B cell (primary cell): Measurements from ENCODE around the gene SMAD9. TPM values are rescaled to one million over a fixed set of nuclear protein-coding genes. Genes with fewer than 3 reads are reported as not detected.

Experiments used
- ATAC-seq: fragments of 200-7000 bp; cut with Tn5 transposase; one replicate; pipeline ENCODE4 v1.10.0; 2021; ENCODE audit warnings: low read depth, mild to moderate bottlenecking, moderate number of reproducible peaks, moderate library complexity
- CTCF ChIA-PET: fragments of 350-600 bp; sonication (Branson Sonifier 250); formaldehyde crosslinking; loops from one replicate; lab custom pipeline; 2021; ENCODE audit warnings: antibody characterized with exemption, inconsistent platforms; lab: Charles Lee
- POLR2A ChIA-PET: fragments of 350-600 bp; sonication (Branson Sonifier 250); formaldehyde crosslinking; loops from one replicate; lab custom pipeline; 2021; ENCODE audit warnings: antibody characterized with exemption; lab: Charles Lee
- DNase-seq: peaks from one replicate; pipeline ENCODE4 v3.0.0; 2013
- H2AFZ ChIP-seq: 2 replicates; pipeline ENCODE4 v1.6.1; 2012; ENCODE audit warnings: mild to moderate bottlenecking, low read depth, low read length; ENCODE audit not compliant: insufficient read depth, poor library complexity, severe bottlenecking
- H3K27ac ChIP-seq, 2 donors: 1 replicate in 1 of 2; 2 replicates in 1 of 2; pipeline ENCODE4 v1.5.1; 2012 to 2013; ENCODE audit warnings: low read length in 2 of 2, mild to moderate bottlenecking in 2 of 2, moderate library complexity in 1 of 2
- H3K27me3 ChIP-seq, 4 experiments: fragments of 200-600 bp in 1 of 4; sonication (generic) in 1 of 4; replicated peaks in 1 of 4; 1 replicate in 2 of 4; 2 replicates in 2 of 4; pipeline versions ENCODE4 v1.6.1 to v1.7.0; 2013 to 2016; ENCODE audit warnings: low read length in 3 of 4, mild to moderate bottlenecking in 2 of 4, mixed read lengths in 1 of 4, moderate library complexity in 1 of 4; ENCODE audit not compliant: insufficient read depth in 4 of 4, control insufficient read depth in 3 of 4; ENCODE audit errors: control extremely low read depth in 1 of 4
- H3K36me3 ChIP-seq, 2 experiments: replicated peaks in 1 of 2; 1 replicate in 1 of 2; 2 replicates in 1 of 2; pipeline versions ENCODE4 v1.6.1 to v1.7.1; 2013; ENCODE audit warnings: low read length in 1 of 2; ENCODE audit not compliant: insufficient read depth in 2 of 2, control insufficient read depth in 1 of 2; ENCODE audit errors: control extremely low read depth in 1 of 2, extremely low read depth in 1 of 2
- H3K4me1 ChIP-seq, 2 donors: fragments of 200-600 bp in 1 of 2; sonication (generic) in 1 of 2; 1 replicate in 1 of 2; 2 replicates in 1 of 2; pipeline versions ENCODE4 v1.5.1 to v1.6.1; 2013 to 2017; ENCODE audit warnings: low read length in 2 of 2; ENCODE audit not compliant: control insufficient read depth in 2 of 2, insufficient read depth in 2 of 2
- H3K4me2 ChIP-seq: replicated peaks from 2 replicates; pipeline ENCODE3; 2012; ENCODE audit warnings: mild to moderate bottlenecking, low read depth, low read length; ENCODE audit not compliant: poor library complexity, severe bottlenecking
- H3K4me3 ChIP-seq, 5 experiments: fragments of 200-600 bp in 1 of 5; sonication (generic) in 1 of 5; 1 replicate in 3 of 5; 2 replicates in 2 of 5; pipeline versions ENCODE4 v1.5.1 to v1.7.0; 2011 to 2016; ENCODE audit warnings: low read length in 4 of 5, mild to moderate bottlenecking in 4 of 5, low read depth in 2 of 5, control low read depth in 1 of 5, moderate library complexity in 1 of 5; ENCODE audit not compliant: insufficient read depth in 1 of 5; ENCODE audit errors: control extremely low read depth in 1 of 5, extremely low read depth in 1 of 5
- H3K79me2 ChIP-seq: fragments of 200-600 bp; sonication (generic); one replicate; pipeline ENCODE4 v1.6.0; 2016; ENCODE audit warnings: low read length; ENCODE audit not compliant: control insufficient read depth, insufficient read depth
- H3K9ac ChIP-seq: fragments of 200-600 bp; sonication (generic); 2 replicates; pipeline ENCODE4 v1.6.1; 2017; ENCODE audit warnings: mild to moderate bottlenecking, low read length, moderate library complexity
- H3K9me3 ChIP-seq, 3 donors: one replicate each; pipeline versions ENCODE4 v1.6.1 to v1.7.1; 2013; ENCODE audit warnings: low read length in 2 of 3; ENCODE audit not compliant: control insufficient read depth in 2 of 3, insufficient read depth in 1 of 3; ENCODE audit errors: control extremely low read depth in 1 of 3
- H4K20me1 ChIP-seq: 2 replicates; pipeline ENCODE4 v1.6.0; 2012; ENCODE audit warnings: mild to moderate bottlenecking, low read length; ENCODE audit not compliant: insufficient read depth, control insufficient read depth, poor library complexity, severe bottlenecking
- H3K27ac Mint-ChIP-seq: one replicate; pipeline ENCODE4 v1.8.0; 2021; ENCODE audit warnings: mixed read lengths
- H3K27me3 Mint-ChIP-seq: one replicate; pipeline ENCODE4 v1.8.0; 2021; ENCODE audit warnings: mixed read lengths
- H3K4me1 Mint-ChIP-seq: one replicate; pipeline ENCODE4 v1.8.0; 2021; ENCODE audit warnings: mixed read lengths
- H3K4me3 Mint-ChIP-seq: one replicate; pipeline ENCODE4 v1.8.0; 2021; ENCODE audit warnings: mixed read lengths
- H3K9me3 Mint-ChIP-seq: one replicate; pipeline ENCODE4 v1.8.0; 2022; ENCODE audit warnings: mixed read lengths; ENCODE audit not compliant: insufficient read depth
- CTCF ChIP-seq: fragments of 200-600 bp; IDR thresholded peaks from one replicate; pipeline ENCODE4 v1.8.0; 2022; ENCODE audit warnings: antibody characterized with exemption, mild to moderate bottlenecking
- EZH2 ChIP-seq: IDR thresholded peaks from 2 replicates; pipeline ENCODE4 v1.6.1; 2012; ENCODE audit warnings: borderline replicate concordance, low read depth, mild to moderate bottlenecking, moderate library complexity, low read length; ENCODE audit not compliant: insufficient read depth, poor library complexity, severe bottlenecking
- WGBS: methylation state at CpG from one replicate; pipeline ENCODE4 v1.1.5; 2013; ENCODE audit warnings: missing lambda C conversion rate; ENCODE audit not compliant: insufficient coverage; 5-methylcytosine and 5-hydroxymethylcytosine counted together
- intact Hi-C: fragments of 100-400 bp; cut with micrococcal nuclease; formaldehyde crosslinking; loops from one replicate; pipeline ENCODE4 v1.10.0; 2022
- polyA plus RNA-seq: library from polyadenylated mRNA; depleted of rRNA; stranded (reverse); fragments of >200 nt; gene quantifications from 2 replicates; pipeline ENCODE4 v1.2.3, GENCODE V29; 2012
- total RNA-seq, 2 donors: library from RNA; stranded (reverse); fragments of 120-200 nt in 1 of 2; gene quantifications; 1 replicate in 1 of 2; 2 replicates in 1 of 2; pipeline versions ENCODE4 v1.2.3 to v1.2.4, GENCODE V29; 2013 to 2022

Gene SMAD9
- total and polyA plus RNA-seq, 2 donors (not counting 1 experiment from before 2014, with no cell fraction given) = not detected

GRCh38 chr13:36870050-36870692, 49.9 kb downstream of the SMAD9 start:
- Mint-ChIP-seq H3K4me1 (no peaks in the 10 kb centered on the region), H3K27ac (no peak overlapping the region), H3K27me3 (peaks cover 43% of the 10 kb centered on the region), H3K4me3 (no peak overlapping the region), H3K9me3 (no peaks in the 10 kb centered on the region)
- DNase-seq (no peak), ATAC-seq (no peak)
- no peaks in the 10 kb centered on the region for H3K9me3 ChIP-seq
- intact Hi-C loops = no loop called here
- H3K36me3 ChIP-seq = no peaks in the 10 kb centered on the region
- H3K4me1 ChIP-seq = no peaks in the 10 kb centered on the region
- ChIA-PET CTCF (interaction anchor here (1.6 kb wide), 1 partner anchor 11 kb away, joined by 6 read pairs; no protein-coding TSS in a partner anchor), POLR2A (no interaction called here)
- peaks cover 0 to 16% (median 1%) of the 10 kb centered on the region in 4 experiments for H3K27me3 ChIP-seq
- H3K79me2 ChIP-seq = no peaks in the 10 kb centered on the region
- no peak overlapping the region for H3K4me3 ChIP-seq
- no peak overlapping the region for H3K4me2 ChIP-seq
- TF ChIP-seq CTCF (no peak), EZH2 (no peak)
- H3K9ac ChIP-seq = no peak overlapping the region
- no peaks in the 10 kb centered on the region for H4K20me1 ChIP-seq
- WGBS = no CpG with 5 or more reads among the region's 1 CpG
- H2AFZ ChIP-seq = no peak overlapping the region
- no peak overlapping the region for H3K27ac ChIP-seq

GRCh38 chr13:36866232-36866631, 53.8 kb downstream of the SMAD9 start:
- CTCF ChIA-PET = no interaction called here
- intact Hi-C loops = no loop called here
- Mint-ChIP-seq H3K27me3 (peaks cover 43% of the 10 kb centered on the region), H3K27ac (no peak overlapping the region), H3K4me1 (no peaks in the 10 kb centered on the region), H3K9me3 (no peaks in the 10 kb centered on the region), H3K4me3 (no peak overlapping the region)
- no peak overlapping the region for H3K27ac ChIP-seq
- POLR2A ChIA-PET = no interaction called here
- no peak for ATAC-seq
- no peaks in the 10 kb centered on the region for H4K20me1 ChIP-seq
- no peak overlapping the region for H3K4me2 ChIP-seq
- no peaks in the 10 kb centered on the region for H3K4me1 ChIP-seq
- no peaks in the 10 kb centered on the region for H3K9me3 ChIP-seq
- H2AFZ ChIP-seq = no peak overlapping the region
- H3K27me3 ChIP-seq = peaks cover 0 to 25% (median 1%) of the 10 kb centered on the region in 4 experiments
- H3K79me2 ChIP-seq = no peaks in the 10 kb centered on the region
- no peaks in the 10 kb centered on the region for H3K36me3 ChIP-seq
- no peak overlapping the region for H3K9ac ChIP-seq
- no peak for DNase-seq
- no peak overlapping the region for H3K4me3 ChIP-seq
- TF ChIP-seq EZH2 (no peak), CTCF (no peak)
